22Rv1 (cell line): ENCODE measurements around the gene CUEDC1.

Experiments used
- H3K27ac ChIP-seq: fragments of 450-650 bp; 2 replicates; pipeline ENCODE4 v1.5.1; 2017
- ZFX ChIP-seq: fragments of 450-650 bp; IDR thresholded peaks from 2 replicates; pipeline ENCODE4 v1.6.1; 2017; ENCODE audit warnings: antibody characterized with exemption, borderline replicate concordance
- TF ChIP-seq, protein P1 (sequence below): fragments of 450-650 bp; IDR thresholded peaks from 2 replicates; pipeline ENCODE4 v1.5.1; 2017; ENCODE audit warnings: mild to moderate bottlenecking

CUEDC1 gene

DNA sequence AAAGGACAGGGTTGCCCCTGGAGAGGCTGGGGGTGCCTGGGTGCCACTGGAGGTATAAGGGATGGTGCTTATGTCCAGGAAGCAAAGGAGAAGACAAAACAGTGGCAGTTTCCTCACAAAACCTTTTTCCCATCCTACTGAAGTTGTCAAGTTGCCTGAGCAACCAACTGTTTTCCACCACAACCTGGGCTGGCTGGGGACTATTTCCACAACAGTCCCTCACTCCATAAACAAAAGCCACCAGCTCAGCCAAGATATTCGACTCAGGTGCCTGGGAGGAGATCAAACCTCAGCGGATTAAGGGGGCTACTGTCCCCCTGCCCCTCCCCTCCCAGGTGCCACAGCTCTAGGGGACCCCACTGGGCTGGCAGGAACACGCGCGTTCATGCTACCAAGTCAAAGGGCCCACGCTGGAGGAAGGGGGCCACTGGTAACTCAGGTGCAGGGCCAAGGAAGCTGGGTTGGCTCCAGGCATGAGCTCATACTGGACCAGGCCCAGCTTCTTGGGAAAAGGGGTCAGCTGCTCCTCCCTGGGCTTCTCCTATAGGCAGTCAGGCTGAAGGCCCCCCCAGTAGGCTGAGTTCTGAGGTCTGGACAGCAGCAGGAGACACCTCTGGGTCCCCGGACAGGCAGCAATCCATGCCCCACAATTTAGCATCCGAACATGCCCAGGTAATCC lies 59.7 kb downstream of the CUEDC1 start:
- H3K27ac ChIP-seq: no peak overlapping the region
- TF ChIP-seq ZFX: no peak
- TF ChIP-seq, protein P1, sequence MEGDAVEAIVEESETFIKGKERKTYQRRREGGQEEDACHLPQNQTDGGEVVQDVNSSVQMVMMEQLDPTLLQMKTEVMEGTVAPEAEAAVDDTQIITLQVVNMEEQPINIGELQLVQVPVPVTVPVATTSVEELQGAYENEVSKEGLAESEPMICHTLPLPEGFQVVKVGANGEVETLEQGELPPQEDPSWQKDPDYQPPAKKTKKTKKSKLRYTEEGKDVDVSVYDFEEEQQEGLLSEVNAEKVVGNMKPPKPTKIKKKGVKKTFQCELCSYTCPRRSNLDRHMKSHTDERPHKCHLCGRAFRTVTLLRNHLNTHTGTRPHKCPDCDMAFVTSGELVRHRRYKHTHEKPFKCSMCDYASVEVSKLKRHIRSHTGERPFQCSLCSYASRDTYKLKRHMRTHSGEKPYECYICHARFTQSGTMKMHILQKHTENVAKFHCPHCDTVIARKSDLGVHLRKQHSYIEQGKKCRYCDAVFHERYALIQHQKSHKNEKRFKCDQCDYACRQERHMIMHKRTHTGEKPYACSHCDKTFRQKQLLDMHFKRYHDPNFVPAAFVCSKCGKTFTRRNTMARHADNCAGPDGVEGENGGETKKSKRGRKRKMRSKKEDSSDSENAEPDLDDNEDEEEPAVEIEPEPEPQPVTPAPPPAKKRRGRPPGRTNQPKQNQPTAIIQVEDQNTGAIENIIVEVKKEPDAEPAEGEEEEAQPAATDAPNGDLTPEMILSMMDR: no peak

DNA sequence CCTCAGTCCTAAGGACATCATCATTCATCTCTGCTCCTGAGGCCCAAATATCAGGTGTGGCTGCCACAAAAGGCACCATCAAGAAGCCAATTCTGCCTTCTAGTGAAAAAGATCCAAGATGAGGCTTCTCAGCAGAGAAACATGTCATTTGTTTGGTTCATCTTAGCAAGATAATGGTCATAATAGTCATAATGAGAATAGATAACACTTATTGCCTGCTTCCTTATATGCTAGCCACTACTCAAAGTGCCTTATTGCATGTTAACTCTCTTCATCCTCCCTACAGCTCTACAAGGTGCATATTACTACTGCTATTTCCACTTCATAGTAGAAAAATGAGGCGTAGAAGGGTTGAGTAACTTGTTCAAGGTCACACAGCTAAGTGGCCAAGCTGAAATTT lies 60.4 kb downstream of the CUEDC1 start:
- H3K27ac ChIP-seq: no peak overlapping the region

DNA sequence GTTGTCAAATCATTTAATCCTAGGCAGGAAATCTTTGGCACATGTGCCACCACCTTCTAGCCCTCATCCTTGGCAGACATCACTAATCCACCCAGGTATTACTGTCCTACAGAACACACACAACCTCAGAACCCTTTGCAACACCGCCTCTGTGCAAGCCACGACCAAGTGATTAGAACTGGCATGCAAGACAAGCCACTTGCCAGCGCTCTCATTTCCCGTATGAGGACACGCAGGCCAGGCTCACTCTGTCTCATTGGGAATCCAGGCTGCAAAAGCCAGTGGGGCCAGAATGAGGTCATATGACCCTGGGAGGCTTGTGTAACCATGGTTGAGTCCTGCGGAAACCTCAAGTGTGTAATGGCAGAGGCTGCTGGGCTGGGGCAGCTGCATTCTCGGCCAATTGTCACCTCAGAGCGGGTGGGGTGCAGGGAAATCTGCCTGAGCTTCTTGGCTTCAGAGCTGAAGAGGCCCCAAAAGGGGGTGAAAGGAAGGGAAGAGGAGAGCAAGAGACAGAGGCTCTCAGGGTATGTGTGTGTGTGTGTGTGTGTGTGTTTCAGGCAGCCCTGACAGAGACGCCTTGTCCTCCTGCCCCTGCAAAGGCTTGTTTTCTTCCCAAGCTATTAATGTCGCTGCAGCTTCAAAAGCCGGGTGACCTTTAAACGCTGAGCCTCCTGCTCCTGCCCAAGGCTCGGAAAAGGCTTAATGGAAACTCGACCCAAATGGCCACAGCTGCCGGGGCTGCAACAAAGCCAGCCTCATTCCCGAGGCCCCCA lies 62.2 kb downstream of the CUEDC1 start:
- no peak for TF ChIP-seq ZFX
- TF ChIP-seq, protein P1: peak; percentile 70
- no peak overlapping the region for H3K27ac ChIP-seq

More for the DNA sequence above, 60.4 kb downstream of the CUEDC1 start:
- TF ChIP-seq ZFX: no peak
- TF ChIP-seq, protein P1: no peak

DNA sequence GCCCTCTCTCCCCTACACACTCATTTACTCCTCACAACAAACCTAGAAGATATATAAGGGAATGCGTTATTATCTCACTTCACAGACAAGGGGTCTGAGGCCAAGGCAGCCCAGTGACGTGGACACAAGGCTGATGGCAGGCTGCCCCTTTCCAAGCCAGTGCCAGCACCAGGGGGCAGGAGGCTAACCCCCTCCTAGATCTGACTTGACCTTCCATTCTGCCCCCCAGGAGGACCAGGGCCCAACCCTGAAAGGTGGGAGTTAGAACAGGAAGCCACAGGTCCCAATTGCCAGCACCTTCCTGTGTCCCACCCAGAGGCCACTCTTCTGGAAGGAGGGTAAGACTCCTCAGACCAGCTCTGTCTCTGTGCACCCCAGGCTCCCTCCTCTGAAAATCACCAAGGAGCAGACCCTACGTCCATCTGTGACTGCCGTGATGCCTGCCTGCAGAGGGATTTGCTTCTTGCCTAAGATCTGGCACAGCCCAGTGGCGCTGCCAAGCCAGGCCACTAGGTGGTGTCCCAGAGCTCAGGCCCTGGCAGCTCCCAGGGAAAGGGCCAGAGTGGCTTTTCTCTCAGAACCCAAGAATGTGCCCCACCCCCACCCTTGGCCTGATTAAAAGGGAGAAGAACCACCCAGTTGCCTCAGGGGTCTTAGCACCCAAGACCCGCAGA lies 62.9 kb downstream of the CUEDC1 start:
- H3K27ac ChIP-seq: no peak overlapping the region
- TF ChIP-seq, protein P1: peak; percentile 98
- TF ChIP-seq ZFX: no peak

DNA sequence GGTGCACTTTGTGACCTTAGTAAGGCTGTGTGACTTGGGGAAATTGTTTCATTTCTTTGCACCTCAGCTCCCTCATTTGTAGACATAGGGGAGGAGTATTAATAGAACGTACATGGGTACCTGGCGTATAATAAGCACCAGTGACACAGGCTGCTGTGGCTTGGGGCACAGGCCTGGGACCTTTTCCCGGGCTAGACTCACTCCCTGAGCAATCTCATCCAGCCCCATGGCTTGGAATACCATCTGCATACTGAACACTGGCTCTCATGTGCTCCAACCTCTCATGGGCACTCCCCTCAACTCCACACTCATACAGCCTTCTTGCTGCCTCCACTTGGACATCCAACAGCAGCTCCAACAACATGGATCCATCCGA lies 64.4 kb downstream of the CUEDC1 start:
- TF ChIP-seq, protein P1: no peak
- TF ChIP-seq ZFX: no peak
- no peak overlapping the region for H3K27ac ChIP-seq

DNA sequence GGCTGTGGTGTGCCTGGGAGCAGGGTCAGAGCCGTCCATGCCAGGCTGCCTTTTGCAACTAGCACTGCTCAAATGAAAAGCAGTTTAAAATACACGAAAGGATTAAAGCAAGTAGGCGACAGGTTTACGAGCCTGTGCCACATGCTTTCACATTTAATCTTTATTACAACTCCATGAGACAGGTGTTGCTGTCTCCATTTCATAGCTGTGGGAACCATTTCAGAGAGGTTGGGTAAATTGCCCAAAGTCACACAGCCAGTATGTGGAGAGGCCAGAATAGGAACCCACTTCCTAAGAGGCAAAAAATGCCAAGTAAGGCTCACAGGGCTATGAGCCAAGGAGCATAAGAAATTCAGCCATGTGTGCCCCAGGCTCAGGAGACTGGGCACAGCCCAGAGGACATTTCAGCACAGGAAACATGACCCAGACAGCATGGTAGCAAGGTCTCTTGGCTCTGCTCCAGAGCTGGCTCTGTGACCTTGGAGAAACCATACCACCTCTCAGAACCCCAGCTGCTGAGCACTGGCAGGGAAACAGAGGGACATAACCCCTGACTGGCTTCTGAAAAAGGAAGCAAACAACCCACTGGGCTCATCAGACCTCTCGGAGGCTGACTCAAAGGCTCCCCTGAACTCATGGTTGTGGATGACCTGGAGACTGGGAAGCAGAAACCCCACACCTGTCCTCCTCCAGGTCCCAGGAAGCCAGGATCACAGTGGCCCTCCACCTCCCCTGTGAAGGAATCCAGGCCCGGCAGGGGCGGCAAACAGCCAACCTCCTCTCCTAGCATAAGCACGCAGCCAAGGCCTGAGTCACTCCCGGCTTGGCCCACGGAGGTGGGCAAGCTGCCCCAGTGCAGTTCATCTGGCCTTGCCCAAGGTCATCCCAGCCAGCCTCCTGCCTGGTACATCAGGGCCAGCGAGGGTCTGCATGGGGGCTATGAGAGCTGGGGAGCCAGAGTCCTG lies 65.0 kb downstream of the CUEDC1 start:
- H3K27ac ChIP-seq: no peak overlapping the region
- no peak for TF ChIP-seq ZFX
- TF ChIP-seq, protein P1: no peak
